Adrenal gland (tissue), 12 donors: Measurements from ENCODE around the gene KBTBD12. TPM values are rescaled to one million over a fixed set of nuclear protein-coding genes. Genes with fewer than 3 reads are reported as not detected.

Source experiments
- DNase-seq, 7 donors: peaks; one replicate each; pipeline ENCODE4 v3.0.0-alpha.2; 2019 to 2020
- H3K27ac ChIP-seq, 5 donors: fragments of 200-600 bp; sonication (generic) in 4 of 5; 1 replicate in 3 of 5; 2 replicates in 2 of 5; pipeline versions ENCODE4 v1.5.1 to v1.8.0; 2016 to 2020; ENCODE audit warnings: mild to moderate bottlenecking in 1 of 5
- H3K27me3 ChIP-seq: fragments of 200-600 bp; 2 replicates; pipeline ENCODE4 v1.8.0; 2021
- H3K36me3 ChIP-seq, 2 donors: fragments of 200-600 bp; replicated peaks in 1 of 2; 1 replicate in 1 of 2; 2 replicates in 1 of 2; pipeline versions ENCODE4 v1.5.1 to v1.8.0; 2018 to 2022
- H3K4me1 ChIP-seq, 2 donors: fragments of 200-600 bp; replicated peaks in 1 of 2; 1 replicate in 1 of 2; 2 replicates in 1 of 2; pipeline versions ENCODE4 v1.5.1 to v1.8.0; 2018 to 2021
- H3K4me3 ChIP-seq, 4 donors: fragments of 200-600 bp; sonication (generic) in 3 of 4; one replicate each; pipeline ENCODE4 v1.5.1; 2016 to 2018
- H3K9me3 ChIP-seq, 3 donors: fragments of 200-600 bp; sonication (generic) in 1 of 3; replicated peaks in 1 of 3; 1 replicate in 2 of 3; 2 replicates in 1 of 3; pipeline versions ENCODE4 v1.5.1 to v1.8.0; 2016 to 2021
- CTCF ChIP-seq, 6 experiments: fragments of 450-650 bp in 4 of 6; fragments of 200-600 bp in 2 of 6; sonication (generic) in 1 of 6; IDR thresholded peaks; 1 replicate in 5 of 6; 2 replicates in 1 of 6; pipeline versions ENCODE4 v1.5.1 to v1.8.0; 2016 to 2021; ENCODE audit warnings: antibody characterized with exemption in 6 of 6, mild to moderate bottlenecking in 2 of 6, moderate library complexity in 1 of 6
- POLR2A ChIP-seq, 2 donors: fragments of 450-650 bp; IDR thresholded peaks; one replicate each; pipeline ENCODE4 v1.6.1; 2017; ENCODE audit warnings: antibody characterized with exemption in 2 of 2, mild to moderate bottlenecking in 2 of 2, moderate library complexity in 1 of 2
- WGBS, 4 donors: extraction: QIAGEN DNeasy Blood & Tissue Kit in 2 of 4; methylation state at CpG; one replicate each; pipeline versions ENCODE4 v1.1.5 to v1.1.7; 2013 to 2017; 5-methylcytosine and 5-hydroxymethylcytosine counted together
- intact Hi-C, 2 donors: fragments of 100-400 bp; cut with DNase I; formaldehyde crosslinking; loops; one replicate each; pipeline versions ENCODE4 v1.14.1 to v1.15.0; 2022 to 2023
- polyA plus RNA-seq, 3 donors: library from polyadenylated mRNA; stranded (reverse); fragments of 200-250 nt in 2 of 3; fragments of 350-450 nt in 1 of 3; fragmentation: Illumina TruSeq in 1 of 3; extraction: RNeasy Lipid Tissue Mini Kit (QIAGEN cat#74804) in 1 of 3; gene quantifications; one replicate each; pipeline ENCODE4 v1.2.3, GENCODE V29; 2013 to 2014
- total RNA-seq, 9 donors: library from RNA; depleted of rRNA in 4 of 9; stranded (reverse); fragments of >200 nt in 4 of 9; fragments of 120-200 nt in 1 of 9; fragmentation: NEBNext Ultra II Directional in 1 of 9; extraction: Animal tissue kit (Norgen Biotek cat#: 25700) in 1 of 9; gene quantifications; one replicate each; pipeline versions ENCODE4 v1.1.0 to v1.2.4, GENCODE V29; 2013 to 2023
- donor health status: healthy with polysubstance abuse.
- donor health status: Bipolar disorder and iron deficiency.
- donor health status: DM: yes; HTN: yes; CAD: no.
- donor health status: DM: no; HTN: no; CAD: no.
- donor health status: DM: no; HTN: no; CAD: no.
- donor health status: DM: yes; HTN: yes; CAD: no.

Gene KBTBD12
- total and polyA plus RNA-seq, 12 donors, result 0.07 to 0.95 (median 0.42) TPM

GRCh38 chr3:127915937-127916493 lies 983 bp downstream of the KBTBD12 start:
- no peak for TF ChIP-seq CTCF (IDR thresholded peaks at IDR 0.05)
- TF ChIP-seq POLR2A (IDR thresholded peaks at IDR 0.05), result no peak
- no peaks in the 10 kb centered on the region for H3K9me3 ChIP-seq
- no peak overlapping the region for H3K4me3 ChIP-seq
- no peaks in the 10 kb centered on the region for H3K36me3 ChIP-seq
- 85 to 88% (median 87%) methylated on average over 10 of the region's 10 CpGs for WGBS, 4 donors
- peaks cover 0 to 23% of the 10 kb centered on the region in 2 donors for H3K4me1 ChIP-seq
- no peaks in the 10 kb centered on the region for H3K27me3 ChIP-seq
- H3K27ac ChIP-seq, result no peak overlapping the region
- intact Hi-C loops, result no loop called here
- no peak for DNase-seq

DNA sequence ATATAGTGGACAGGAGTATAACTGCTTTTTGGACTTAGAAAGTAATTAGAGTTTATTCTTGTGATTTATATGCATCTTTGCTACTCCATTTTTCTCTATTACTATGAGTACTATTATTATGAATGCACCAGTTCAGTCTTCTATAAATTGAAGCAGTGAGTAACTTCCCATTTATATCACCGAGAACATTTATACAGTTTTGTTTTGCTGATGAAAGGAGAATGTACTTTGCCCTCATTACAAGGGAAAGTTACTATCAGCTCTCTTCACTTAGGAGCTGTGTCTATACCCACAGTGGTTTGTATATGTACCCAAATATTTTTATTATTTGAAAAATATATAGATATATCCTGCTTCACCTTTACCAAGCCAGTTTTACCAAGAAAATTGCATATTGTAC lies 5.7 kb downstream of the KBTBD12 start:
- WGBS, 4 donors, result 67 to 87% (median 79%) methylated on average over 1 of the region's 1 CpG
- intact Hi-C loops, result no loop called here
- H3K4me1 ChIP-seq, result peaks cover 0 to 8% of the 10 kb centered on the region in 2 donors
- no peaks in the 10 kb centered on the region for H3K27me3 ChIP-seq
- no peaks in the 10 kb centered on the region for H3K9me3 ChIP-seq
- TF ChIP-seq CTCF (IDR thresholded peaks at IDR 0.05), result no peak
- TF ChIP-seq POLR2A (IDR thresholded peaks at IDR 0.05), result no peak
- no peak overlapping the region for H3K4me3 ChIP-seq
- no peak for DNase-seq
- no peaks in the 10 kb centered on the region for H3K36me3 ChIP-seq
- no peak overlapping the region for H3K27ac ChIP-seq

GRCh38 chr3:127923611-127924010 lies 8.6 kb downstream of the KBTBD12 start:
- peaks cover 0 to 6% of the 10 kb centered on the region in 2 donors for H3K4me1 ChIP-seq
- intact Hi-C loops, result no loop called here
- DNase-seq, result no peak
- TF ChIP-seq POLR2A (IDR thresholded peaks at IDR 0.05) (no peak), CTCF (IDR thresholded peaks at IDR 0.05) (no peak)
- 86 to 94% (median 91%) methylated on average over 4 of the region's 4 CpGs for WGBS, 4 donors
- H3K36me3 ChIP-seq, result no peaks in the 10 kb centered on the region
- H3K27me3 ChIP-seq, result no peaks in the 10 kb centered on the region
- no peak overlapping the region for H3K4me3 ChIP-seq
- no peak overlapping the region for H3K27ac ChIP-seq
- no peaks in the 10 kb centered on the region for H3K9me3 ChIP-seq

GRCh38 chr3:127925384-127925783 lies 10.4 kb downstream of the KBTBD12 start:
- H3K27me3 ChIP-seq, result no peaks in the 10 kb centered on the region
- TF ChIP-seq CTCF (IDR thresholded peaks at IDR 0.05) (no peak), POLR2A (IDR thresholded peaks at IDR 0.05) (no peak)
- no peak overlapping the region for H3K4me3 ChIP-seq
- DNase-seq, result no peak
- intact Hi-C loops, result no loop called here
- peaks cover 5 to 12% of the 10 kb centered on the region in 2 donors for H3K4me1 ChIP-seq
- no peaks in the 10 kb centered on the region for H3K36me3 ChIP-seq
- no peaks in the 10 kb centered on the region for H3K9me3 ChIP-seq
- WGBS, 4 donors, result 56 to 75% (median 66%) methylated on average over 2 of the region's 2 CpGs
- no peak overlapping the region for H3K27ac ChIP-seq
